GM10248 (cell line): Measurements from ENCODE around the gene CADM1.
A peak's percentile ranks its signal among the peaks of the same experiment; 100 is the strongest.

ENCODE experiments used
- CTCF ChIA-PET: fragments of 300-600 bp; sonication (Branson Sonifier 250); formaldehyde crosslinking; extraction: SDS; loops from one replicate; lab custom pipeline; 2021; ENCODE audit warnings: antibody characterized with exemption; lab: Yijun Ruan, JAX
- POLR2A ChIA-PET: fragments of 350-650 bp; sonication (Branson Sonifier 250); formaldehyde crosslinking; extraction: SDS; loops from one replicate; lab custom pipeline; 2020; ENCODE audit warnings: antibody characterized with exemption; lab: Yijun Ruan, JAX
- DNase-seq: peaks from one replicate; pipeline ENCODE4 v3.0.0; 2012; ENCODE audit errors: extremely low spot score
- TF ChIP-seq, protein P1 (sequence below): IDR thresholded peaks from 2 replicates; pipeline ENCODE4 v1.5.1; 2012; ENCODE audit warnings: mild to moderate bottlenecking, low read depth; ENCODE audit errors: extremely low read depth, missing control alignments, control extremely low read depth

The CADM1 gene

DNA sequence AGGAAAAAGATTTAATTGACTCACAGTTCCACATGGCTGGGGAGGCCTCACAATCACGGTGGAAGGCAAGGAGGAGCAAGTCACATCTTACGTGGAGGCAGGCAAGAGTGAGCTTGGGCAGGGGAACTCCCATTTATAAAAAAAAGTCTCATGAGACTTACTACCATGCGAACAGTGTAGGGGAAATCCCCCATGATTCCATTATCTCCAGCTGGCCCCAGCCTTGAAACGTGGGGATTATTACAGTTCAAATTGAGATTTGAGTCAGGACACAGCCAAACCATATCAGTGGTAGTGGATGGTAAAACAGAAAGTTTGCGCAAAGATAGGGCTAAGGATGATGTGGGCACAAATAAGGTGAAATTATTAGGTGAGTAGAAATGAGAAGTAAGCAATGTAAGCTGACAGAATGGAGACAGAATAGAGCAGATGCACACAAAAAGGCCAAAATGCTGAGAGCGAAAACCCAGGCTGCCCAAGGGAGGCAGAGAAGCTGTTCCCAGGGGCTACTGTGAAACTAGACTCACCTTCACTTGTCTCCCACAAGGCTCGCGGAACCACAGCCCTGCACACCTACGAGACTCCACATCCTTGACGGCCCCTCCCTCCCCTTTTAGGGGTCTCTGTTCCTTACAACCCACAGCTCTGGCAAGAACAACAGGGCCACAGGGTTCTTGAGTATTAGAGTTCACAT is 377.6 kb downstream of the CADM1 start:
- DNase-seq: peak; percentile 57
- ChIA-PET CTCF (interaction anchor here (0.8 to 1.2 kb wide), 2 partner anchors 13 to 98 kb away, joined by 3 read pairs; no protein-coding TSS in a partner anchor), POLR2A (no interaction called here)
- TF ChIP-seq, protein P1, sequence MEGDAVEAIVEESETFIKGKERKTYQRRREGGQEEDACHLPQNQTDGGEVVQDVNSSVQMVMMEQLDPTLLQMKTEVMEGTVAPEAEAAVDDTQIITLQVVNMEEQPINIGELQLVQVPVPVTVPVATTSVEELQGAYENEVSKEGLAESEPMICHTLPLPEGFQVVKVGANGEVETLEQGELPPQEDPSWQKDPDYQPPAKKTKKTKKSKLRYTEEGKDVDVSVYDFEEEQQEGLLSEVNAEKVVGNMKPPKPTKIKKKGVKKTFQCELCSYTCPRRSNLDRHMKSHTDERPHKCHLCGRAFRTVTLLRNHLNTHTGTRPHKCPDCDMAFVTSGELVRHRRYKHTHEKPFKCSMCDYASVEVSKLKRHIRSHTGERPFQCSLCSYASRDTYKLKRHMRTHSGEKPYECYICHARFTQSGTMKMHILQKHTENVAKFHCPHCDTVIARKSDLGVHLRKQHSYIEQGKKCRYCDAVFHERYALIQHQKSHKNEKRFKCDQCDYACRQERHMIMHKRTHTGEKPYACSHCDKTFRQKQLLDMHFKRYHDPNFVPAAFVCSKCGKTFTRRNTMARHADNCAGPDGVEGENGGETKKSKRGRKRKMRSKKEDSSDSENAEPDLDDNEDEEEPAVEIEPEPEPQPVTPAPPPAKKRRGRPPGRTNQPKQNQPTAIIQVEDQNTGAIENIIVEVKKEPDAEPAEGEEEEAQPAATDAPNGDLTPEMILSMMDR: no peak

DNA sequence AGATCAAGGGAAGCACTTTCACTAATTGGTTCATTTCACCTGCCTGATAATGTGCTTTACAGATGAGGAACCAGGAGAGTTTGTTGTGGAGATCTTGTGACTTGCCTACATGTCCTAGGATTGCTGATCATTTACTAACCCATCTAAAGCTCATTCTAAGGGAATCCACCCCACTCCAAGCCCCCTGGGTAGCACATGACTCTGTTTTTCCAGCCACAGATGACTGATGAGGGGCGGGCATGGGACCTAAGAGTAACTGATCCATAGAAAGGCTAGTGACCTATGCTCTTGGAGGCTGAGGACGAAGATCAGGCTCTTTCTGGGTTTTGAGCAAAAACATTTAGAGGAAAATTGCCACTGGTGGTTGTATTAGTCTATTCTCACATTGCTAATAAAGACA is 378.1 kb downstream of the CADM1 start:
- CTCF ChIA-PET: interaction anchor here (0.8 to 1.2 kb wide), 2 partner anchors 14 to 98 kb away, joined by 3 read pairs; no protein-coding TSS in a partner anchor

GRCh38 chr11:115124786-115125185 is 379.4 kb downstream of the CADM1 start:
- no peak for DNase-seq
- ChIA-PET CTCF (interaction anchor here (3.1 kb wide), 1 partner anchor 11 kb away, joined by 17 read pairs; no protein-coding TSS in a partner anchor), POLR2A (no interaction called here)
- TF ChIP-seq, protein P1: no peak

More for the DNA sequence above, 378.1 kb downstream of the CADM1 start:
- POLR2A ChIA-PET: no interaction called here
- TF ChIP-seq, protein P1: no peak
- DNase-seq: no peak

- TF ChIP-seq, protein P1: no peak
- DNase-seq: no peak
- POLR2A ChIA-PET: interaction anchor here (0.6 kb wide), 1 partner anchor 16 kb away, joined by 5 read pairs; no protein-coding TSS in a partner anchor
- CTCF ChIA-PET: interaction anchor here (3.1 kb wide), 1 partner anchor 10 kb away, joined by 17 read pairs; no protein-coding TSS in a partner anchor
These were observed 380.6 kb downstream of the CADM1 start for GRCh38 chr11:115123641-115124040.

- ChIA-PET POLR2A (no interaction called here), CTCF (interaction anchor here (0.8 to 3.1 kb wide), 4 partner anchors 9 to 235 kb away, joined by 3 to 17 read pairs (median 4); no protein-coding TSS in a partner anchor)
- DNase-seq: no peak
- TF ChIP-seq, protein P1: no peak
These were observed 381.9 kb downstream of the CADM1 start for GRCh38 chr11:115122274-115122673.
